ENCODE results near the gene PLXNA4.

DNA sequence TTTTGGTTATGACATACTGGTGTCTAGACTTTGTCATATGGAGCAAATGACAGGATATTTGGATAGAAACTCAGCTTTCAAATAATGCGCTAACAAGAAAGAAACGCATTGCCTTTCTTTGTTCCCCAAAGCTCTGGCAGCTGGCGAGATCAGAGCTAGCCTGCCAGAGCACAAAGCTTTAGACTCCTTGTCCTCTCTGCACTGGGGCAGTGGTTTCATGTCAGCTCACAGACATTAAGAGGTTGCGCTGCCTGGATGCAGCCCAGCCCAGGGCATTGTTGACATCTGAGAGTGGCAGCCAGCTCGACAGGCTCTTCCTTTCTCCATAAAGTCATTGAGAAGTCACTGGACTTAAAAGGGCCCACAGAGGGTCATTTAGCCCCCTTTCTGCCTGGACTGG is 212.0 kb downstream of the PLXNA4 start:
- TF ChIP-seq, protein P1, sequence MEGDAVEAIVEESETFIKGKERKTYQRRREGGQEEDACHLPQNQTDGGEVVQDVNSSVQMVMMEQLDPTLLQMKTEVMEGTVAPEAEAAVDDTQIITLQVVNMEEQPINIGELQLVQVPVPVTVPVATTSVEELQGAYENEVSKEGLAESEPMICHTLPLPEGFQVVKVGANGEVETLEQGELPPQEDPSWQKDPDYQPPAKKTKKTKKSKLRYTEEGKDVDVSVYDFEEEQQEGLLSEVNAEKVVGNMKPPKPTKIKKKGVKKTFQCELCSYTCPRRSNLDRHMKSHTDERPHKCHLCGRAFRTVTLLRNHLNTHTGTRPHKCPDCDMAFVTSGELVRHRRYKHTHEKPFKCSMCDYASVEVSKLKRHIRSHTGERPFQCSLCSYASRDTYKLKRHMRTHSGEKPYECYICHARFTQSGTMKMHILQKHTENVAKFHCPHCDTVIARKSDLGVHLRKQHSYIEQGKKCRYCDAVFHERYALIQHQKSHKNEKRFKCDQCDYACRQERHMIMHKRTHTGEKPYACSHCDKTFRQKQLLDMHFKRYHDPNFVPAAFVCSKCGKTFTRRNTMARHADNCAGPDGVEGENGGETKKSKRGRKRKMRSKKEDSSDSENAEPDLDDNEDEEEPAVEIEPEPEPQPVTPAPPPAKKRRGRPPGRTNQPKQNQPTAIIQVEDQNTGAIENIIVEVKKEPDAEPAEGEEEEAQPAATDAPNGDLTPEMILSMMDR (IDR thresholded peaks at IDR 0.05): no peak
- TF ChIP-seq POLR2A (IDR thresholded peaks at IDR 0.05): no peak
- no peak for TF ChIP-seq POLR2AphosphoS5 (IDR thresholded peaks at IDR 0.05)
- TF ChIP-seq EP300 (IDR thresholded peaks at IDR 0.05): no peak

Data from gastroesophageal sphincter (tissue), 3 donors.